ENCODE data around the gene F11.
"Not testable (repeated sequence)": the region's sequence is repeated elsewhere in the genome, so short reads cannot be mapped to it uniquely, and the experiment has no call there.

The F11 gene

DNA sequence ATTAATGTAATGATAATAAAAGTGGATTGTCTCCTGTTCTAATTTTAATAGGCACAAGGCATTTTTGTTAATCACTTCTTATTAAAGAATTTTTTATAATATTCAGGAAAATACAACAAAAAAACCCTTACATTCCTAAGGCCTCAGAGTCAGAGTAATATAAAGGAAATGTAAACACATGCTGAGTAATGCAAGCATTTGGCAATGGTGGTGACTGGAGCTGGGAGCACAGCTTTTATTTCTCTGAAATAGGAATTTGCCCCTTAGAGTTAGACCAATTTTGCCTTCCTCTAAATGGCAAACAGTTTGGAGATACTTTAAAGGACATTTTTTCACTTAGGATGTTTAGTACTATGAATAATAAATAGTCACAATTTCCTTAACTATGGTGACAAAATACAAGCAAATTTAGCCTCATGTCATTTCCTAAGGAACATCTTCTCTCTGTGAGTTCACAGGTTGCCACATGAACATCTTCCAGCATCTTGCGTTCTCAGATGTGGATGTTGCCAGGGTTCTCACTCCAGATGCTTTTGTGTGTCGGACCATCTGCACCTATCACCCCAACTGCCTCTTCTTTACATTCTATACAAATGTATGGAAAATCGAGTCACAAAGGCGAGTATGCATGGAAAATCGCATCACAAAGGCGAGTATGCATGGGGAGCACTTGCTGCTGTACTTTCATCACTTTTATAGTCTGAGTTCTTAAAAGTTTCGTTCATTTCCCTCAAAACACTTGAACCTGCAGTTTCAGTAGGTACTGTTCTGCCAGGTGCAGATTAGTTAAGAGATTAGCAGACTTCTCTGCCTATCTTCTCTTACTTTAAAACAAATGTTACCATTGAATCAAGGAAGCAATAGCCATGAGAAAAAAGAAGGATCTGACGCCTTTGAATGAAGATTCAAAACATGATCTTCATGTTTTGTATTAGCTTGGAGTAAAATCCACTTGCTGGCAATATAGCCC lies 15.9 kb upstream of the F11 start:
- DNase-seq (ENCODE audit: low spot score) = no peak

DNA sequence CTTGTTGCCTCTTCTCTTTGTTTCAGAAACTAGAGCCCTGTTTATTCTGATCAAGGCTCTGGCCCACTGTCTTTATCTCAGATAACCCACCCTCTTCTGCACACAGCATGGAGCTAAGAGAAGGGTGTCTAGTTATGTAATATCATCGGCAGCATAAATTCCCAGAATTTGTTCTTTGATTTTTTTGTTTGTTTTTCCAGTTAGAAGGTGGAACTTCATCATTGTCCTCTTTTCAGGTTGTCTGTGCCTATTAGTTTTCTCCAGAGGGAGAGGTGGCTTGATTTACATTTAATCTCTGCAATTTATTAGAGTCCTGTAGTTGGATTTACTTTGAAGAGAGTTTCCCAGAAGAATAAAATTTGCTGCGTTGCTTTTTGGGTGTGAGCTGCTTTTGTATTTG lies 15.2 kb upstream of the F11 start:
- DNase-seq (ENCODE audit: low spot score) = no peak

DNA sequence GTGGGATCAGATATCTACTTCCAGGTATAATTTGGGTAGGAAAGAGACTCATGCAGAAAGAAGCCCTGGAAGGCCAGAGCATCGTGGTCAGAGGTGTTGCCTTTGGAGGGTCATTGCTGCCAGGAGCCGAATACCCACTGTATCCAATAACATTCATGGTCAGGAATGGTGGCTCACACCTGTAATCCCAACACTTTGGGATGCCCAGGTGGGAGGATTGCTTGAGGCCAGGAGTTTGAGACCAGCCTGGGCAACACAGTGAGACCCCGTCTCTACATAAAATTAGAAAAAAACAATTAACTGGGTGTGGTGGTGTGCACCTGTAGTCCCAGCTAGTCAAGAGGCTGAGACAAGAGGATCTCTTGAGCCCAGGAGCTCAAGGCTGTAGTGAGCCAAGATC lies 10.9 kb upstream of the F11 start:
- DNase-seq (ENCODE audit: low spot score) = no peak

DNA sequence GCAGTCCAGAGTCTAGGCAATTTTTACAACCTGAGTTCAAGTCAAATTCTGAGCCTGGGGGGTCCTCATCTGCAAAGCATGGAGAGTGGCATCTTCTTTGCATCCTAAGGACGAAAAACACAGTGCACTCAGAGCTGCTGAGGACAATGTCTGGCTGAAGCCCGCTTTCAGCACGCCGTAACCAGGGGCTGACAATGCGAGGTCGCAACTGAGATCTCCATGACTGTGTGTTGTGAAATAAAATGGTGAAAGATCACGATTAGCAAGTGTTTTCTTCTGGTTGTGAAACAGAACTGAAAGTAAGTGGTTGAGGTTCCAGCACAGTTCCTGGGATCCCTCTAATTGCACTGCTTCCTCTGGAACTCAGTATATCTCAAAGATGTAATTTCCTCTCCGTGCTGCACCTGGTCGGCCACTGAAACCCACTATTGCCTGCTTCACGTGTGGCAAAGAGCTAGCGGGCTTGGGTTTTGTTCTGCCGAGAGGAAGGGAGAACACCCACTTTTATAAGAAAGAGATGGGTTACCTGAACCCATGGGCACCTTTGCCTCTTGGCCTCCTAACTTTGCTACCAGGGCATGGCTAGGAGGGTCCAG lies 7.7 kb upstream of the F11 start:
- no peak for DNase-seq (ENCODE audit: low spot score)

DNA sequence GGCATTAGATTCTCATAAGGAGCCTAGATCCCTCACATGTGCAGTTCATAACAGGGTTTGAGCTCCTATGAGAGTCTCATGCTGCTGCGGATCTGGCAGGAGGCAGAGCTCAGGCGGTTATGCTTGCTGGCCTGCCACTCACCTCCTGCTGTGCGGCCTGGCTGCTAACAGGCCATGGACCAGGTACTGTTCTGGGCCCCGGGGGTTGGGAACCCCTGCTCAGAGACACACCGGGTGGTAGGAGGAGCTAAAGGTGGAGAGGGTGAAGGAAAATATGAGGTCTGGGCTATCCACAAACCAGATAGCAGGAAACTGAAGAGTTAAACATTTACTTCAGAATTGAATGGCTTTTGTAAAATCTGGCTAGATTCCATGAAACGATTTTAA lies 5.9 kb upstream of the F11 start:
- no peak for DNase-seq (ENCODE audit: low spot score)

DNA sequence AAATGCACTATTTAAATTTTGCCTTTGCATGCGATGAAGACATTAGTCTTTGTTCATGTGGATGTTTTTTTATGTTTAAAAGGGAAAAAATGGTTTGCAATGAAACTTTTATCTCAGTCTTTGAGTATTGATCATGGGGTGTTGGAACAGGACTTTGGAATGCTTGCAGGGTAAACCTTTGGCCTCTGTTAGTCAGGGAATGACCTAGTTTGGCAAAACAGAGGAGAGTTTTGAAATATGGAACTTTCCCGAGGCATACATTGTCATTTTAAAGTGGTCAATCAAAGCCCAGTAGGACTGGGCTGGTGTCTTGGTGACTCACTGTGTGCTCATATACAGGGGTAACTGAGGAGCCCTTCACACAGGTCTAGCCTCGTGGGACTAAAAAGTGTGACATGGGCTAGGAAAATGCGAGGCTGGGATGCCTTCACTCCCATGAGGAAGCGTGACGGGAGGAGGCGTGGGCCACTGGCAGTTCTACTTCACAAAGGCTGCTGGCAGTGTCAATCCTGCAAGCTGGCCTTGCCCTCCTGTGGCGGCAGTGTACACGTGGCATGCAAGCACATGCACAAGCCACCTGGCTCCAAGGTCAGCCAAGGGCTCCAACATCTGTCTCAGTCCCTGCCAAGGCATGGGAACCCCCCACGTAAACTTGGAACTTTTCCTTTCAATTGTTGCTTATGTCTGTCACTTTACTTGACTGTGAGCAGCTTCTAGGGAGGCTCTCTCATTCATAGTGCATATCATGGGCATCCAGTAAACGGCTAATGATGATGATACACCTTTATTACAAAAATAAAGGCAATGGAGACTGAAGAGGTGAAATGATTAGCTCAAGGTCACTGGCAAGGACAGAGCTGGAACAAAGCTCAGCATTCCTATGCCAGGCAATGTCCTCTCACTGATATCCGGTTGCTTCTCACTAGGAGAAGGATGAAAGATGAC lies 5.2 kb upstream of the F11 start:
- no peak for DNase-seq (ENCODE audit: low spot score)

DNA sequence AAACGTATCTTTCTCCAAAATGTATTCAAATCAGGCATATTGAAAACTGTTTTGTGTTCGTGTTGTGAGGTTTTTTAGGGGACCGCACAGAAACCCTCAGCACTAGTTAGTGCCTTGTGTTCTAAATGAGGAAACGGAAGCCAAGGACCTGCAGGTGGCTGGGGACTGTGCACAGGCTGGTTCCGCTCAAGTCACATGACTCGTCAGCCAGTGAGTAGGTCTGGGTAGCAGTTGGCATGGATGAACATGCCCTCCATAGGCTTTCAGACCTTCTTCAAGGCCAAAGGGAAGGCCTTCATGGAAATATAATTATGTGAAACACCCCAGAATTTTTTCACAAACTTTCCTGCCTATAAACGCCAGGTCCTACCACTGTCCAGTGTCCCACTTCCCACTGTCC lies 1.3 kb upstream of the F11 start:
- no peak for DNase-seq (ENCODE audit: low spot score)

DNA sequence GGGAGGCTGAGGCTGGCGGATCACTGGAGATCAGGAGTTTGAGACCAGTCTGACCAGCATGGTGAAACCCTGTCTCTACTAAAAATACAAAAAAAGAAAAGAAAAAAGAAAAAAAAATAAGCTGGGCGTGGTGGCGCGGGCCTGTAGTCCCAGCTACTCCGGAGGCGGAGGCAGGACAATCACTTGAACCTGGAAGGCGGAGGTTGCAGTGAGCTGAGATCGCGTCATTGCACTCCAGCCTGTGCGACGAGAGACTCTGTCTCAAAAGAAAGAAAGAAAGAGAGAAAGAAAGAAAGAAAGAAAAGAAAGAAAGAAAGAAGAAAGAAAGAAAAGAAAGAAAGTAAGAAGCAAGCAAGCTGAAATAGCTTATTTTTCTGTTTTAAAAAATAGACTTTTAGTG lies 739 bp upstream of the F11 start:
- DNase-seq (ENCODE audit: low spot score) = not testable (repeated sequence)

DNA sequence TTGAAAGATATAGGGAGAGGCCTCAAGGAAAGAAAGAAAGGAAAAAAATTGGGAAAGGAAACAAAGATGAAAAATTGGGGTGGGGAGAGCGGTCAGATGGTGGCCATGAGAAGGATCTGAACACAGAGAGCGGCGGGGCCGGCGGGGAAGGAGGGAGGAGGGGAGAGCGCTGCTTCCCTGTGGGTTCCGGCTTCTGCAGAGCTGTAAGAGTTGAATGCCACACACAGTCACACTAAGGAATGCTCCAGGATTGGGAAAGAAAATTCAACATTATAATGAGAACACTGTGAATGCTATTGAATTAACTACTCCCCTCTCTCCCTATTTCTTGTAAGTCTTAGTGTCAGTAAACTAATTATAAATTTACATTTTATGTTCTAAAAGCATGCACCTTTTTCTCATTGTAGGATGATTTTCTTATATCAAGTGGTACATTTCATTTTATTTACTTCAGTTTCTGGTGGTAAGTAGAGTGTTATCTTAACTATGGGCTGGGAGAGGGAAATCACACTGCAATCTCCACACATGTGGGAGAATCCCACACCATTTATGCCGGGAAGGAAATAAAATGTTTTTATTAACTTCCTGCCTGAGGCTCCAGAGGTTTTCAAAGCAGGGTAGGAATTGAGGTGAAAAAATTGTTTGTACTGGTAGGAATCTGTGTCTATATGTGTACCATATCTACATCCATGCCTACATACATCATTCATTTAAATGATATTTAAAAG lies 904 bp downstream of the F11 start:
- no peak for DNase-seq (ENCODE audit: low spot score)

DNA sequence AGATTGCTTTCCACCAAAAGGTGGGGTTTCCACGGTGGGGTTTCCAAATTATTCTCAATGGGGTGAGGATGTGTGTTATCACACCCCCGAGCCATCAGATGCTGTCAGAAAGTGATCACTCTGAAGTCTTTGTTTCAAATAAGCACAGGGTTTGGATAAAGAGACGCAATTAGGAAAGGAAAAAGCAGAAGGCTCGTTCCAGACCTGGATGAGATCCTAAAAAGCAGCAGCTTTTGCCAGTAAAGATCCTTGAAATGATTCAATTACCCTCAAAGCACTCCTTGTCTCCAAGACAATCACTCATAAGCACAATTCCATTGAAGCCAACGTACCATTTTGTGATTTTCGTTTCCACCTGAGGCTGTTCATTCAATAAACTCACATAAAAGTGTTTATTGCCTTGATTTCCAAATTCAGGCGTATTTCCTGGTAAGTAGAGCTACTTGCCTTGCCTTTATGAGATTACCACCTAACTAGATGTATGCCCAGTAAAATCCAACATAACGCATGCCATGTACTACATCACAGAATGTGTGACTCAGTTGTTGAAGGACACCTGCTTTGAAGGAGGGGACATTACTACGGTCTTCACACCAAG lies 5.2 kb downstream of the F11 start:
- no peak for DNase-seq (ENCODE audit: low spot score)

DNA sequence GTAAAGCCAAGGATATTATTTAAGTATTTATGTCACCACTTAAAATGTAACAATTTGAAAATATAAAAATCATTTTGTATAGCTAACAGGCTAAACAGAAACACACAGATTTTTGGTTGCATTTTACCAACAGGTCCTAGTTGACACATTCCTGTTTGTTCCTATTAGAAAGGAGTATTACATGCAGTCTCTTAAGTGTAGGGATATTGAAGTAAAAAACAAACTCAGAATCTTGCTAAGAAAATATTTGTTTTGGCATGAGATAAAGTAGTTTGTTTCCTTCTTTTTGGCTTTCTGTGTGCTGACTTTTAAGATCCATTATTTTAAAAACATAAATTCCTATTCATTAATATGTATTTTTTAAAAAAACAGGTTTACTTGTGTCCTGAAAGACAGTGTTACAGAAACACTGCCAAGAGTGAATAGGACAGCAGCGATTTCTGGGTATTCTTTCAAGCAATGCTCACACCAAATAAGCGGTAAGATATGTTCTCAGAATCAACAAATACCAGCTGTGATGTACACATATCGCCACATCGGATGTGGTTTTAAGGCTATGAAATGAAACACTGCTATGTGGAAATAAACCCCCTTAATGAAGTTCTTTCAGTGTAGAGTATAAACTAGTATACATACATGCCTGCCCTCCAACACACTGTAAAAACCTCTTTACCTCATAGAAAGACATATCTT lies 6.9 kb downstream of the F11 start:
- no peak for DNase-seq (ENCODE audit: low spot score)

DNA sequence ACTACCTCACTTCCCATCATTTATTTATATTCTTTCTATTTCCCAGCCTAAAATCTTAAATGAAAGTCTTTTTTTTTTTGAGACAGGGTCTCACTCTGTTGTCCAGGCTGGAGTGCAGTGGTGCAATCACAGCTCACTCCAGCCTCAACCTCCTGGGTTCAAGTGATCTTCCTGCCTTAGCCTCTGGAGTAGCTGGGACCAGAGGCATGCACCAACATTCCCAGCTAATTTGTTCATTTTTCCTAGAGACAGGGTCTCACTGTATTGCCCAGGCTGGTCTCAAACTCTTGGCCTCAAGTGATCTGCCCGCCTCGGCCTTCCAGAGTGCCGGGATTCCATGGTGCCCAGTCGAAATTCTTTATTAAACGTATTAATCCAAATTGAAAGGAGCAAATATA lies 7.4 kb downstream of the F11 start:
- DNase-seq (ENCODE audit: low spot score) = not testable (repeated sequence)

DNA sequence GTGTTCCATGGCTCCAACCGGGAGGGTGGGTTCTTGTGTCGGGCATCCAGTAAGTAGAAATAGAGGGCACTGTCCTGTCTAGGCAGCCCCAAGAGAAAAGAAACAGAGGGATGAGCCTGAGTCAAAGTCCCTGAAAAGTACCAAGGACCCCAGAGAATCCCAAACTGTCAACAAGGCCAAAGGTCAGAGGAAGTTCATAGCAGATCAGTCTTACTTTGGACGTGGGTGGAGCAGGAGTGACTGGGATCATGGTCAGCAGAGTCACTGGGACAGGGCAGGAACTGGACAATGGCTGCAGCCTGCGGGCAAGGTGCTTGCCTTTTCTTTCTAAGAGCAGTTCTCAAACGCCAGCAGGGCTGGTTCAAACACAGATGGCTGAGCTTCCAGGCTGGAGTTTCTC lies 17.3 kb downstream of the F11 start:
- DNase-seq (ENCODE audit: low spot score) = no peak

DNA sequence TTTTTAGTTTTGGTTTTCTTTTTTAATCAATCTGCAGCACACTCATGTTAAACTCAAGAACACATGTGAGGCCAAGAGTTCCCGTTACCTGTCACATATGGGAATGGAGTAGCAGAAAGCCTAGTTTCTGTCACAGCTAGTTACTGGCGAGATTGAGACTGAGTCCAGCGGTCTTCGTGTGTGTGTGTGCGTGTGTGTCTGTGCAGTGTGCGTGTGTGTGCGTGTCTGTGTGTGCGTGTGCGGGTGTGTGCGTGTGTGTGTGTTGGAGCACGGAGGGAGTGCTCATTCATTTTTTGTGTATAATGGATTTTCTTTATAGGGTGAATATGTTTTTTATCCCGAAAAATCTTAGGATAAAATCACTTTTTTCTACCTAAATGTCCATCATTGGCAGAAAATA lies 19.2 kb downstream of the F11 start:
- DNase-seq (ENCODE audit: low spot score) = no peak

DNA sequence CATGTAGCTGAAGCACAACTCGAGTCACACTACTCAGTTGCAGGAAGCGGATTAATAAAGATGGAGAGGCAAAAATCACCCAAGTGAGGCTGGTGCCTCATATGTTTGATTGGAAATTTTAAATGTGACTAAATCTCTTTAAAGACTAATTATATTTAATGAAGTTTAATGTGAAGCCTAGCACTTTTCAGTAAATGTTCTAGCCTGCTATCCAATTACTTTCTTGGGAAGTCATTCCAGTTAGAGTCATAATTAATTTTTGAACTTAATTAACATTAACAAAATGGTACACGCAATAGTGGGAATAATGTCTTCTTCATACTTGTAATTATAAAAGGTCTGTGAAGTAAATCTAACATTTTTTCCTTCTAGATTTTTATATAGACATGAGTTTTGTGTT lies 20.6 kb downstream of the F11 start:
- no peak for DNase-seq (ENCODE audit: low spot score)

DNA sequence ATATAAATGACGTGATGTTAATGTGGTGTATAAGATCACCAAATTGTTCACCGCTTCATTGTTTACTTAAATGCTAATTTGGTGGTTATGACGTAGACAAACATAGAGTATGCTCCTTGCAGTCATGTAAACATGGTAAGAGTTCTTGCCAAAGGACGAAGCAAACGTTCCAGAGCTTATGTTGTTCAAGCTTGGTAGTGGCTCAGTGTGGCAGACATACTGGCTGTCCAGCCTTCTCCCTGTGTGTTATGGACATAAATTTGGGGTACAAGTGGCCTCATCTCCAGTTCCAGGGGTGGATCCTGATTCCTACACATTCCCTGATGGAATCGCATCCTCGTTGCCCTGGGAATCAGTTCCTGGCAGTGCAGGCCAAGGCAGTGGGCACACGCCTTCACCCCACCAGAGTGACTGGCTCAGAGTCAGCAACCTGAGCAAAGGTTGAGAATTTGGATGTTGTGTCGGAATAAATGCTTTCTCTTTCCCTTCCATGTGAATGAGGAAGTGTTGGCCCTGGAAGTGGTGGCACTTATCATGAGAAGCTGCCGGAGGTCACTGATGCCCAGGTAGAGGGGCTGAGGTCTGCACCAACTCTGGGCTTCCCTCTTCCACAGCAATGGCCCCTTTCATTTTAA lies 25.4 kb downstream of the F11 start:
- no peak for DNase-seq (ENCODE audit: low spot score)

DNA sequence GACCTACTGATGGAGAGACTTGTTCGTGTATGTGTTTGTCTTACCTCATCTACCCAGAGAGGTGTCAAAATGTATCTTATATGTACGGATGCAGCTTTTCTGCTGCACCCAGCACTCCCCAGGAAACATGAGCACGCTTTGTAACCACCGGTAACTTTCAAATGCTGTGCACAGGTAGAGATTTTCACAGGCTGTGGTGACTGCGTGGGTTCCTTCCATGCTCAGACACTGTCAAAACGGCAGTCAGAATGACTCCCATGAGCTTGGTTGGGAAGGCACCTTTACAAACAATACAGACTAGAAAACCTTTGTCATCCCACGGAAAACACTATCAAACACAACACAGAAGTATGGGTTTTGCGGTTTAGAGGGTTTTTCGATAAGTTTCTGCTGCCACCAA lies 28.2 kb downstream of the F11 start:
- DNase-seq (ENCODE audit: low spot score) = no peak

DNA sequence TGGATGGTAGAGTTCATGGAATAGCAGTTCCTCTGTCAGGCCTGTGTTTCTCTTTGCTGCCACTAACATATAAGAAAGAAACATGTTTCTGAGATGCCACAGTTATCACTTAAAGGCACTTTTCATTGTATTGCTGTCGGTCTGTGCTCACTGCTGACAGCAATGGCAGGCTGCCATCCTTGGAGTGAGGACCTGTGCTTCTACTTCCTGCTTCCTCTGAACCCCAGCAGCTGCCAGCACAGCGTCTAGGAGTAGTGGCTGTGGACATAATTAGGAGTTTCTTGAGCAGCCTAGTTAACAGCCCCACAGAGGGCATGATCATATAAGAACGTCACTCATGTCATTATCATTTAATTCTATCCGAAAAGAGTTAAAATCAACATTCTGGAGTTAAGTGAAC lies 30.5 kb downstream of the F11 start:
- DNase-seq (ENCODE audit: low spot score) = no peak

DNA sequence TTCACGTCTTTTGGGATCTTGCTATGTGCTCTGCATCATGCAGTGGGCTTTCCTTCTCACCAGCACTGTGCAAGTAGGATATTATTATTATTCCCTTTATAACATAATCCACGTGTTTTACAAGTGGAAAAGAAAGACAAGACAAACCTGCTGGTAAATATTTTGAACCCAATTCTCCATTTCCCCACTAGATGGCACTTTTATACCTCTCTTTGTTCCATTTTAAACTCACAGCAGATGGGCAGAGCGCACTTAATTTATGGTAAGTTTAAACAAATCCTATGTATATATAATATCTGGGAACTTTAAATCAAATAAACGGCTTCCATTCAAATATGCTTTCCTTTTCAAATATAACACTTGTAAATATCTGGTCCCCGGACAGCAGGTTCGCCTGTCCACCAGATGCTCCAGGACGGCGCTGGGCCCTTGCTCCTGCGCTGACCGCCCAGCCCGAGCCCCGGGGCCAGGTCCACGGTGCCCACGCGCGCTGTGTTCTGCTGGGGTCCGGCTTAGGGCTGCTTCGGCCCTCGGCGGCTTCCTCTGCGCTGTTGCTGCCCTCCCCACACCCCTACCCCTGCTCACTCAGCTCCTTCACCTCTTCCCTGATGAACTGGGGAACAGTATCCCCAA lies 31.1 kb downstream of the F11 start:
- DNase-seq (ENCODE audit: low spot score) = no peak

Data from left forelimb (tissue), 1 donor.